ENCODE measurements around the gene UBR2. TPM values are rescaled to one million over a fixed set of nuclear protein-coding genes. Genes with fewer than 3 reads are reported as not detected.

Gene UBR2
- total and polyA plus RNA-seq, 2 of the 13 experiments (the other 11 are each of a cell fraction or from before 2014, with no cell fraction given) = 17.6 to 29.3 TPM

GRCh38 chr6:42694586-42694985 is 130.8 kb downstream of the UBR2 start (continued):
- no peak for TF ChIP-seq KDM5A (IDR thresholded peaks at IDR 0.05; ENCODE audit: borderline replicate concordance, low read length)
- TF ChIP-seq ZNF83 (CRISPR knock-in tag; IDR thresholded peaks at IDR 0.05; ENCODE audit: borderline replicate concordance) = no peak
- TF ChIP-seq ZBTB25 (CRISPR knock-in tag; IDR thresholded peaks at IDR 0.05) = no peak
- no peak for TF ChIP-seq ZBTB40 (IDR thresholded peaks at IDR 0.05)
- no peak for TF ChIP-seq ZBTB40 (CRISPR knock-in tag; IDR thresholded peaks at IDR 0.05)
- TF ChIP-seq HOXA9 (CRISPR knock-in tag; IDR thresholded peaks at IDR 0.05; ENCODE audit: borderline replicate concordance) = no peak
- no peak for TF ChIP-seq DR1 (CRISPR knock-in tag; IDR thresholded peaks at IDR 0.05)
